ACHN (cell line): Measurements from ENCODE around the gene XYLT2.

Experiments
- DNase-seq: peaks from one replicate; pipeline ENCODE4 v3.0.0-alpha.2; 2015
- in situ Hi-C: cut with HindIII; loops from 2 replicates; pipeline ENCODE4 v1.10.0; 2017; ENCODE audit warnings: low sequenced_read_pairs, low pct_ligation_motif_present, low pct_unique_long_range_greater_than_20kb

XYLT2 gene

DNA sequence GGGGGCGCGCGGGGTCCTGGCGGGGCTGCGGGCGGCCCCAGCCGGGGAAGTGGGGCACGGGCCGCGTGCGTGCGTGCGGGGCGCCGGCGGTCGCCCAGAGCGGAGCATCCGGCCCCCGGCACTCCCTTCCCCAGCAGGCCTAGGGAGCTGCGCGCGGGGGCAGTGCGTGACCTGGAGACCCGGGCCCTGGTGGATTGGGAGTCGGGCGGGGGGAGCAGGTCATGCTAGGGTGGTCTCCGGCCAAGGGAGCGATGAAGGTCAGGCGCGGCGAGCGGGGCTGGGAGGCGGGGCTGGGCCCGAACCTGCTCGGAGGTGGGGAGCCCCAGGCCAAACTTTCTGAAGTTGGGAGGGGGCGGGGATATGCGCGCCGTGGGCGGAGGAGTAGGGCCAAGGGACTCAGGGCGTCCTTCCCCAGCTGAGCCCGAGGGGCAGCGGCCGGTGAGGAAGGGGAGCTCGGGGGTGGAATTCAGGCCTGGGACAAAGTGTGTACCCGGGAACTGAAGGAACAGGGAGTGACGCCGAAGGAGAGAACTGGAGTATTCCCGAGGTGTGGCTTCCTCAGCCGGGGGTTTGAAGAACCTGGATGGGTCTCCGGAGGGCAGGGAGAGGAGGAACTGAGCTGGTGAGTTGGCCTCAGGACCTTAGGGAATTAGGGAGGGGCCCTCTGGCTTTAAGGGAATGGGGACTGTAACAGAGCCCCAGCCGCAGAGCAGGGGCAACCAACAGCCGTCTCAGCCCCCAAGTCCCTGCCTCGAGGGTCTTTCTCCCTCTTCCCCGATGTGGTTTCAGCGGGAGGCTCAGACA lies 589 bp downstream of the XYLT2 start:
- DNase-seq, result peak; percentile 44

GRCh38 chr17:50347117-50347893 lies 1.4 kb downstream of the XYLT2 start:
- in situ Hi-C loops, result no loop called here
- DNase-seq, result no peak

More for the DNA sequence above, 589 bp downstream of the XYLT2 start:
- in situ Hi-C loops, result no loop called here

DNA sequence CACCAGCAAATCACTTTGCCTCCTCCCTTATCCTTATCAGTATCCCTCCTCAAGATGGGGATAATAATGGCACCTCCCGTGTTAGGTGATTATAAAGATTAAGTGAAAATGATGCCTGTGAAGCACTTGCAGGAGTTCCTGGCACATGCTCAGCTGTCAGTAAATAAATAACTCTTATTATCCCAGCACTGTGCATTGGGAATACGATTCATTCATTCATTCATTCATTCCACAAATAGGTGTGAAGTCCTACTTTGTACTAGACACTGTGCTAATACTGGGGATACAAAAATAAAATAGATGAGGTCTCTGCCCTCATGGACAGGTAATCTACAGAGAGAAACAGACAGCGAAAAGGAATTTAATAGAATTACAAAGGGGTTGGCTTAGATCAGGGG lies 2.0 kb downstream of the XYLT2 start:
- no peak for DNase-seq
- in situ Hi-C loops, result no loop called here

GRCh38 chr17:50348522-50349242 lies 2.8 kb downstream of the XYLT2 start:
- peak; percentile 60 for DNase-seq

GRCh38 chr17:50349243-50349600 lies 3.3 kb downstream of the XYLT2 start:
- no peak for DNase-seq
- in situ Hi-C loops, result no loop called here

More at GRCh38 chr17:50348522-50349242, 2.8 kb downstream of the XYLT2 start:
- in situ Hi-C loops, result no loop called here

- in situ Hi-C loops, result no loop called here
- no peak for DNase-seq
Measured at GRCh38 chr17:50350733-50351132, 4.8 kb downstream of the XYLT2 start.

DNA sequence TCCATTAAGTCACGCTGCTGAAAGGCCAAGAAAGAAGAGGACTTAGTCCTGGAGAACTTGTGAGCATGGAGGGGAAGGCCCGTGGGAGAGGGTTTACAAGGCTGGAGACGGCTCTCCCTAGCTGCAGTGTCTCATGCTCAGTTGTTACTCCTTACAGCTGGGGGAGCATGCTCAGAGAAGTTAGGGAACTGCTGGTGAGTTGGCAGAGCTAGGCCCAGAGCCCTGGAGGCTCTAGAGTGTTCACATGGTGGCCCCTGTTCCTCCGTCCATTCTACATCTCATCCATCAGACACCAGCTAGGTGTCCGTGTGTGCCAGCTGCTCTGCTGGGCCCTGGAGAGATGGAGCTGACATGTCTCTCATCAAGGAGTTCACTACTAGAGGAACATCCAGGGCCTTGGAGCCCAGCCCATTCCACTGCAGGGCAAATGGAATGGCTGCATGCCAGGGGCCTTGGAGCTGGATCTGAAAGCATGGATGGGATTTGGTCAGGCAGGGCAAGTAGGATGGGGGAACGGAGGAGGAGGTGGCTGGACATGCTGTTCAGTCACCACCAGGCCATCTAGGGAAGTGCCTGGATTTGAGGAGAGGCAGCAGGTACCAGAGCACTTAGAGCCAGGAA lies 6.3 kb downstream of the XYLT2 start:
- DNase-seq, result no peak
- in situ Hi-C loops, result no loop called here

GRCh38 chr17:50352693-50353599 lies 7.0 kb downstream of the XYLT2 start:
- in situ Hi-C loops, result no loop called here
- DNase-seq, result no peak

DNA sequence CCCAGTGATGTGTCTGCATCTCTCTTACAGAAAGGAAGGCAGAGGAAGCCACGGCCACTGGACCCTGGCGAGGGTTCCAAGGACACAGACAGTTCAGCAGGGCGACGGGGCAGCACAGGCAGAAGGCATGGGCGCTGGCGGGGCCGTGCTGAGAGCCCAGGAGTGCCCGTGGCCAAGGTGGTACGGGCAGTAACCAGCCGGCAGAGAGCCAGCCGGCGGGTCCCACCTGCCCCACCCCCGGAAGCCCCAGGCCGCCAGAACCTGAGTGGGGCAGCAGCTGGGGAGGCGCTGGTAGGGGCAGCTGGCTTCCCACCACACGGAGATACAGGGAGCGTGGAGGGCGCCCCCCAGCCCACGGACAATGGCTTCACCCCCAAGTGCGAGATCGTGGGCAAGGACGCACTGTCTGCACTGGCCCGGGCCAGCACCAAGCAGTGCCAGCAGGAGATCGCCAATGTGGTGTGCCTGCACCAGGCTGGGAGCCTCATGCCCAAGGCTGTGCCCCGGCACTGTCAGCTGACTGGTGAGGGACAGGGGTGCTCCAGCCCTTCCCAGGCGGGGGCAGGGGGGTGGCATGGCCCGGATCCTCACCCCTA lies 7.8 kb downstream of the XYLT2 start:
- DNase-seq, result no peak
- in situ Hi-C loops, result no loop called here

DNA sequence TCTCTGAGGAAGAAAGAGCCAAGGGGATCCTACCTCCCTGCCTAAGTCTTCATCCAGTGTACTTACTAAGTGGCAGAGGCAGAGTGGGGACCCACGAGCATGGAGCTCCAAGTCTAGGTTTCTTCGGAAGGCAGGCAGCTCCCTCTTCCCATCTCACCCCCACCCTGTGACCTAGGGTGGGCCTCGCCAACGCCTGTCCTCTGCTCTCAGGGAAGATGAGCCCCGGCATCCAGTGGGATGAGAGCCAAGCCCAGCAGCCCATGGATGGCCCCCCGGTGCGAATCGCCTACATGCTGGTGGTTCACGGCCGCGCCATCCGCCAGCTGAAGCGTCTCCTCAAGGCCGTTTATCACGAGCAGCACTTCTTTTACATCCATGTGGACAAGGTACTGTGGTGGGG lies 8.3 kb downstream of the XYLT2 start:
- in situ Hi-C loops, result no loop called here
- no peak for DNase-seq

DNA sequence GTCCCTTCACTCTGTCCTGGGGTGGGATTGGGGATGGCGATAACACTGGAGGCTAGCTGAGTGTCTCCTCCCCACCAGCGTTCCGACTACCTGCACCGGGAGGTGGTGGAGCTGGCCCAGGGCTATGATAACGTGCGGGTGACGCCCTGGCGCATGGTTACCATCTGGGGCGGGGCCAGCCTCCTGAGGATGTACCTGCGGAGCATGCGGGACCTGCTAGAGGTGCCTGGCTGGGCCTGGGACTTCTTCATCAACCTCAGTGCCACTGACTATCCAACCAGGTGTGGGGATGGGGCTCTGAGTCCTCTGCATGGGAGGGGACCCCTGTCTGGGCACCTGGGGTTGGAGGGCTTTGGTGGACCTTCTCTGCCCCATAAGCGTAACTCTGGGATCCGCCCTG lies 8.8 kb downstream of the XYLT2 start:
- in situ Hi-C loops, result no loop called here
- no peak for DNase-seq

GRCh38 chr17:50355336-50355700 lies 9.4 kb downstream of the XYLT2 start:
- in situ Hi-C loops, result no loop called here
- DNase-seq, result no peak

- no peak for DNase-seq
- in situ Hi-C loops, result no loop called here
Measured at GRCh38 chr17:50355701-50356341, 9.9 kb downstream of the XYLT2 start.

DNA sequence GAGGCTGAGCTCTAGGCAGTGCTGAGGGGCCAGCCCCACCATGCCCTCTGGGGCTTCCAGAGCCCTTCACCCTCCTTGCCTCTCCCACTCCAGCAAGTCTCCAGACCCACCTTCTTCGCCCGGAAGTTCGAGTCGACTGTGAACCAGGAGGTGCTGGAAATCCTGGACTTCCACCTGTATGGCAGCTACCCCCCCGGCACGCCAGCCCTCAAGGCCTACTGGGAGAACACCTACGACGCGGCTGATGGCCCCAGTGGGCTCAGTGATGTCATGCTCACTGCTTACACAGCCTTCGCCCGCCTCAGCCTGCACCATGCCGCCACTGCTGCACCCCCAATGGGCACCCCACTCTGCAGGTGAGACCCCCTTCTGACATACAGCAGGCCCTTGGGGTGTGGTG lies 10.5 kb downstream of the XYLT2 start:
- in situ Hi-C loops, result no loop called here
- no peak for DNase-seq

DNA sequence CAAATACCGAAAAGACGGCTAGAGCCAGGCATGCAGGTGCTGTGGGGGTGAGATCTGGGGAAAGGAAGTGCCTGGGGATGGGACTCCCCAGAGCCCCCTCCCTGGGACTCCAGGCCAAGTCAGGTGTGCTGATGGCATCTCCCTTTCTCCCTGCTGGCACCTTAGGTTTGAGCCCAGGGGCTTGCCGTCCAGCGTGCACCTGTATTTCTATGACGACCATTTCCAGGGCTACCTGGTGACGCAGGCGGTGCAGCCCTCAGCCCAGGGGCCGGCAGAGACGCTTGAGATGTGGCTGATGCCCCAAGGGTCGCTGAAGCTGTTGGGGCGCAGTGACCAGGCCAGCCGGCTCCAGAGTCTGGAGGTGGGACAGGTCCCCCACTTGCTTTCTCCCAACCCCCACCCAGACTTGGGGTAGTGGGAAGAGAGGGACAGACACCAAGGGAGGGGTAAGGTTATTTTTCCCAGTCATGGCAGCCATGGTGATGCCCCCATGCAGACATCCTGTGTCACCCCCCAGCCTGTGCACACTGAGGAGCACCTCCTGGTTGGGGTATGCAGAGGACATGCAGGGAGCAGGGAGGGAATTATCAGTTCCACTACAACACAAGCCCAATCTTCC lies 11.1 kb downstream of the XYLT2 start:
- in situ Hi-C loops, result no loop called here
- DNase-seq, result no peak

- DNase-seq, result no peak
- in situ Hi-C loops, result no loop called here
Measured at GRCh38 chr17:50358177-50358576, 12.3 kb downstream of the XYLT2 start.
